NOMO-1 treated with DMSO at 0.1 percent for 48 hours (cell line): Measurements from ENCODE around the gene DARS1.
"Not testable (repeated sequence)": the region's sequence is repeated elsewhere in the genome, so short reads cannot be mapped to it uniquely, and the experiment has no call there.

Source experiments
- DNase-seq: peaks from one replicate; lab custom pipeline; 2025; ENCODE audit not compliant: unreplicated experiment; lab: John Stamatoyannopoulos, UW

The DARS1 gene

DNA sequence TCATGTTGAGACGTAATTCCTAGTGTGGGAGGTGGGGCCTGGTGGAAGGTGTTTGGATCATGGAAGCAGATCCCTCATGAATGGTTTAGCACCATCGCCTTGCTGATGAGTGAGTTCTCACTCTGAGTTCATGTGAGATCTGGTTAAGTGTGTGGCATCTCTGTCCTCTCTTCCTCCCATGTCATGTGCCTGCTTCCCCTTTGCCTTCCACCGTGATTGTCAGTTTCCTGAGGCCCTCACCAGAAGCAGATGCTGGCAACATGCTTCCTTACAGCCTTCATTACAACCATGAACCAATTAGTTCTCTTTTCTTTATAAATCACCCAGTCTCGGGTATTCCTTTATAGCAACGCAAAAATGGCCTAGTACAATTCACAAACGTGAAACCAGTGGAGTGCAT lies 94.6 kb downstream of the DARS1 start:
- peak; percentile 85 for DNase-seq

DNA sequence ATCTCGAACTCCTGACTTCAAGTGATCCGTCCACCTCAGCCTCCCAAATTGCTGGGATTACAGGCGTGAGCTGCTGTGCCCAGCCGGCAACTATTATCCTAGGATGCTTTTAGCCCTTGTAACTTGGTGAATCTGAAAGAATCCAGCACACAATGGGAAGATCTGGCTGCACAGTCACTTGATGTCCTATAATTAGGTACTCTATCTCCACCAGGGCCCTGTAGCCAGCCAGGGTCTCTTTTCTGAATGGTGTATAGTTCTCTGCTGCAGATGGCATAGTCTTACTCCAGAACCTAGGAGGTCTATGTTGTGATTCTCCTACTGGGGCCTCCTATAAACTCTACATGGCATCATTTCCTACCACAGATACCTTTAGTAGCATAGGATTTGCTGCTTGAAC lies 95.3 kb downstream of the DARS1 start:
- DNase-seq, result no peak

- DNase-seq, result not testable (repeated sequence)
Observed at GRCh38 chr2:135888587-135888986, 96.8 kb downstream of the DARS1 start.

DNA sequence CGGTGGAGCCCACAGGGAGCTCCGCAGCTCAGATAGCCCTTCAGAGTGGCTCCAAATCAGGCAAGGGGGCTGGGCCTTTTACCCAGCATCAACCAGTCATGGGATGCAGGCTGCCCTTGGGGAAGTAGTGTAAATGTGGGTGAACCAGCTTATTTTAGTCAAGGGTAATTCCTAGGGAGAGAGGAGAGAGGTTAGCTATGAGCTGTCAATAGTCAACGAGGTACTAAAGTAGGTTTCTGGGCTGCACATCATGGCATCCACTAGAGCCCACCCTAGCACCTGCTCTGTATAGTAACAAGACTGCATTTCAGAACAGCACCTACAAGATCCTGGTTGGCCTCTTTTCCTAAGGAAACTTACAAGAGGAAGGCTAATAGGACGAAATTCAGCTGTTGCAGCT lies 99.7 kb downstream of the DARS1 start:
- DNase-seq, result no peak

- DNase-seq, result no peak
Observed at GRCh38 chr2:135882415-135882814, 103.0 kb downstream of the DARS1 start.

- not testable (repeated sequence) for DNase-seq
Observed at GRCh38 chr2:135876770-135877169, 108.7 kb downstream of the DARS1 start.

GRCh38 chr2:135876066-135876711 lies 109.2 kb downstream of the DARS1 start, which contains the start of gene MCM6:
Gene MCM6 (minus strand): TSS chr2:135876443. CDS start chr2:135876365, 78 bp downstream.
- DNase-seq, result peak; percentile 97

- peak; percentile 46 for DNase-seq
Observed at GRCh38 chr2:135875491-135876065, 109.8 kb downstream of the DARS1 start.

DNA sequence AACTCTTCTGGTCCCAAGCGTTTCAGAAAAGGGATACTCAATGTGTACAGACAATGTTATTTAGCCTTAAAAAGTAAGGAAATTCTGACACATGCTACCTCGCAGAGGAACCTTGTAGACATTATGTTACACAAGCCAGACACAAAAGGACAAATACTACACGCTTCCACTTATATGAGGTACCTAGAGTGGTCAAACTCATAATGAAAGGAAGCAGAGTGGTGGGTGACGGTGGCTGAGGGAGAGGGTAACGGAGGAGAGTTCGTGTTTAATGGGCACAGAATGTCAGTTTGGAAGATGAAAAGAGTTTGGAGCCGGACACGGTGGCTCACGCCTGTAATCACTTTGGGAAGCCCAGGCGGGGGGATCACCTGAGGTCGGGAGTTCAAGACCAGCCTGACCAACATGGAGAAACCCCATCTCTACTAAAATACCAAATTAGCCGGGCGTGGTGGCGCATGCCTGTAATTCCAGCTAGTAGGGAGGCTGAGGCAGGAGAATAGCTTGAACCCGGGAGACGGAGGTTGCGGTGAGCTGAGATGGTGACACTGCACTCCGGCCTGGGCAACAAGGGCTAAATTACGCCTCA lies 110.6 kb downstream of the DARS1 start:
- DNase-seq, result no peak

DNA sequence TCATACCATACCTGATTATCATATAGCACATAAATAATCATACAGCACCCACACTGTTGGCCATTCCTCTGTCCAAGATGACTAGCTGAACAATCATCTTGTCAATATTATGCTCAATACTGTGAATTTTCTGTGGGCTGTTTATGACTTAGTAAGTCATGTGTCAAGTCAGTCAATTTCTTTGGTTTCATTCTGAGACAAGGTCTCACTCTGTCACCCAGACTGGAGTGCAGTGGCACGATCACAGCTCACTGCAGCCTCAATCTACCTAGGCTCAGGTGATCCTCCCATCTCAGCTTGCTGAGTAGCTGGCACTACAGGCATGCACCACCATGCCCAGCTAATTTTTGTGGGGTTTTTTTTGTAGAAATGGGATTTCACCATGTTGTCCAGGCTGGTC lies 114.9 kb downstream of the DARS1 start:
- no peak for DNase-seq

- no peak for DNase-seq
Observed at GRCh38 chr2:135863233-135863632, 122.2 kb downstream of the DARS1 start.

DNA sequence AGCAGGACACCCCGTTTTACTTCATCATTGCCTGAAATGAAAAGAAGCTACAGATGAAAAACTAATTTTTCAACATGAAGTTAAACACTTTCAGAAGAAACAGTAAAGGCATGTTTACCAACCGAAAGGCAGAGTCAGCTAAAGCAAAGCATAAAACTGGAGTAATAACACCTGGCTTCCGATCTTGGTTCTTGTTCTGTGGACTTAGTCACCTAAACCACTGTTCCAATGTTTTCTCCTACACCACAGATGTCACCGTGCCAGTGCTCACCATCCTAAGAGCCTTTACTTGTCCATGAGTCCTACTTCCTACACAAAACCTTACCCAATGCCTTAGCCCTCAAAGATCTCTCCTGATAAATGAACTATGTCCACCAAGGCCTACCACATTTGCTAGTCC lies 122.7 kb downstream of the DARS1 start:
- DNase-seq, result no peak
